ENCODE data around the gene ATG2A. TPM values are rescaled to one million over a fixed set of nuclear protein-coding genes. Genes with fewer than 3 reads are reported as not detected.

The ATG2A gene
- polyA plus RNA-seq, 3 donors = 2.6 to 24.9 (median 4.0) TPM

DNA sequence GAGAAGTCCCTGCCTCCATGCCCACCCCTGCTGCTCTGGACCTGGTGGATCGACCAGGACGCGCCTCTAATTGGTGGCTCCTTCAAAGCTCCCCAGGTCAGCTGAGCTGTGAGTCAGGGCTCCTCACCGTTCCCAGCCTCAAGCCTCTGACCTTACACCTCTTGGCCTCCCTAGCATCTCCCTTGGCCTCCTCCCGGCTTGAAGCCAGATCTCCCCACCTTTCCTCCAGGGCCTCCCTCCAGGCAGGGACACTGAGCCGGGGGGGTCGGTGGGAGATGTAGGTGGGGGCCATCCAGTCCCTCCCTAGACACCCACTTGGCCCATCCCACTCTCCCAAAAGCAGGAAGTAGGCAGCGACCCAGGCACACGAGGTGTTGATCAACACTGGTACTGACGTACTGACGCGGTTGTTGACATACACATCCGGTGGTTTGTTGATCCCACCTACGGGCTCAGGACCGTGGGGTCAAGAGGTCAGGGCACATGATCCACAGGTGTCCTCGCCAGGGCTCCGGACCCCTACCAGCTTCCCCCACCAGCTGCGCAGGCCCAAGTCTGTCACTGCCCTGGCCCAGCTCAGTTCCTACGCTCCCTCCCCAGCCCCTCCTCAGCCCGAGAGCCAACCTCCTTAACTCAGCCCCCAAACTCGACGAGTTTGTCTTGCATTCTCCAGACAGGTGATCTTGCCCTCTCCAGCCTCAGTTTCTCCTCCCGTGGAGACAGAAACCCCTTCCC, 802 bp downstream of the ATG2A start:
- H3K27ac ChIP-seq (ENCODE audit: low read depth in 1 of 2, low read length in 2 of 2) = peak overlapping the region; percentile 69 to 84
- peaks cover 24 to 26% of the 10 kb centered on the region in 2 donors for H3K4me1 ChIP-seq (ENCODE audit: control insufficient read depth in 1 of 2, insufficient read depth in 2 of 2, low read length in 2 of 2)
- peak overlapping the region; percentile 81 for H3K9ac ChIP-seq (ENCODE audit: insufficient read depth, low read length, poor library complexity, severe bottlenecking)
- no peaks in the 10 kb centered on the region for H3K9me3 ChIP-seq (replicated peaks in 1 of 2; ENCODE audit: control insufficient read depth in 1 of 2, insufficient read depth in 1 of 2, low read length in 2 of 2)
- Mint-ChIP-seq H3K27me3 (ENCODE audit: low read depth in 3 of 3) (peaks cover 0 to 2% (median 0%) of the 10 kb centered on the region in 3 donors), H3K4me1 (peaks cover 27% of the 10 kb centered on the region), H3K4me3 (peak overlapping the region; percentile 97 to 99), H3K9me3 (peaks cover 0 to 3% (median 0%) of the 10 kb centered on the region in 7 donors), H3K36me3 (peaks cover 27 to 30% of the 10 kb centered on the region in 2 donors), H3K27ac (peak overlapping the region; percentile 90 to 99 (median 97))
- intact Hi-C loops (cut with micrococcal nuclease) = loop anchor here (5.0 kb wide), 2 partner anchors 111 to 206 kb away; partner anchors contain the start of genes SNX15 (in 2 of the 2), FAU (in 1 of the 2) and MRPL49 (in 1 of the 2)
- WGBS (ENCODE audit: insufficient coverage) = 16% methylated on average over 19 of the region's 23 CpGs
- peaks cover 29 to 36% of the 10 kb centered on the region in 2 donors for H3K36me3 ChIP-seq (replicated peaks in 1 of 2; ENCODE audit: control insufficient read depth in 1 of 2, insufficient read depth in 2 of 2, low read length in 2 of 2)
- peaks cover 28% of the 10 kb centered on the region for H4K20me1 ChIP-seq (ENCODE audit: insufficient read depth, low read length)
- peaks cover 16% of the 10 kb centered on the region for H3K79me2 ChIP-seq (ENCODE audit: insufficient read depth, low read length)
- no peaks in the 10 kb centered on the region for H3K27me3 ChIP-seq (ENCODE audit: control insufficient read depth in 2 of 2, insufficient read depth in 2 of 2, low read length in 2 of 2)
- peak overlapping the region; percentile 93 for H3K4me2 ChIP-seq (replicated peaks; ENCODE audit: extremely low read depth, low read length, poor library complexity, severe bottlenecking)
- TF ChIP-seq, protein P1, sequence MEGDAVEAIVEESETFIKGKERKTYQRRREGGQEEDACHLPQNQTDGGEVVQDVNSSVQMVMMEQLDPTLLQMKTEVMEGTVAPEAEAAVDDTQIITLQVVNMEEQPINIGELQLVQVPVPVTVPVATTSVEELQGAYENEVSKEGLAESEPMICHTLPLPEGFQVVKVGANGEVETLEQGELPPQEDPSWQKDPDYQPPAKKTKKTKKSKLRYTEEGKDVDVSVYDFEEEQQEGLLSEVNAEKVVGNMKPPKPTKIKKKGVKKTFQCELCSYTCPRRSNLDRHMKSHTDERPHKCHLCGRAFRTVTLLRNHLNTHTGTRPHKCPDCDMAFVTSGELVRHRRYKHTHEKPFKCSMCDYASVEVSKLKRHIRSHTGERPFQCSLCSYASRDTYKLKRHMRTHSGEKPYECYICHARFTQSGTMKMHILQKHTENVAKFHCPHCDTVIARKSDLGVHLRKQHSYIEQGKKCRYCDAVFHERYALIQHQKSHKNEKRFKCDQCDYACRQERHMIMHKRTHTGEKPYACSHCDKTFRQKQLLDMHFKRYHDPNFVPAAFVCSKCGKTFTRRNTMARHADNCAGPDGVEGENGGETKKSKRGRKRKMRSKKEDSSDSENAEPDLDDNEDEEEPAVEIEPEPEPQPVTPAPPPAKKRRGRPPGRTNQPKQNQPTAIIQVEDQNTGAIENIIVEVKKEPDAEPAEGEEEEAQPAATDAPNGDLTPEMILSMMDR (IDR thresholded peaks at IDR 0.05) = no peak
- peak overlapping the region; percentile 76 to 94 (median 84) for H3K4me3 ChIP-seq (replicated peaks in 1 of 3; ENCODE audit: low read depth in 2 of 3, low read length in 3 of 3)
- H2AFZ ChIP-seq (ENCODE audit: insufficient read depth, low read depth, low read length, poor library complexity, severe bottlenecking) = peak overlapping the region; percentile 41
- peak; percentile 75 to 81 (median 77) for DNase-seq

DNA sequence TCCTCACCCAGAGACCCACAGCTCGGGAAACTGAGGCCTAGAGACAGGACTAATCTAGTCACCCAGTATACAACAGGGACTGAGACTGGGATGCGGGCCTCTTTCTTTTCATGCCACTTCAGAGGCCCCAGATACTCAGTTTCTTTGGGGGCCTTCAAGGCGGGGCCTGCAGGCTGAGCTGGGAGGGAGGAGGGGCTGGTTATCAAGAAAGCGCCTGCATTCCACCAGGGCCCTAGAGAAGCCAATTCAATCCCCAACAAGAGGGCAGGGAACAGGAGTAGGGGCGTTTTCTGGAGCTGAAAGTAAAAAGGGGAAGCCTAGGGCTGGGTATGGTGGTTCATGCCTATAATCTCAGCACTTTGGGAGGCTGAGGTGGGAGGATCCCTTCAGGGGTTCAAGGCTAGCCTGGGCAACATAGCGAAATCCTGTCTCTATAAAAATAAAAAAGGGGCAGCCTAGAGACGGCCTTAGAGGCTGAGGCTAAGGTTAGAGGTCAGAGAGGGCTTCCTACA, 1.6 kb downstream of the ATG2A start:
- Mint-ChIP-seq H3K9me3 (peaks cover 0 to 3% (median 0%) of the 10 kb centered on the region in 7 donors), H3K27me3 (ENCODE audit: low read depth in 3 of 3) (peaks cover 0 to 2% (median 0%) of the 10 kb centered on the region in 3 donors), H3K27ac (peak overlapping the region; percentile 90 to 99 (median 97)), H3K4me1 (peaks cover 27% of the 10 kb centered on the region), H3K36me3 (peaks cover 34 to 38% of the 10 kb centered on the region in 2 donors), H3K4me3 (peak overlapping the region; percentile 97 to 99)
- H4K20me1 ChIP-seq (ENCODE audit: insufficient read depth, low read length) = peaks cover 28% of the 10 kb centered on the region
- peaks cover 24 to 26% of the 10 kb centered on the region in 2 donors for H3K4me1 ChIP-seq (ENCODE audit: control insufficient read depth in 1 of 2, insufficient read depth in 2 of 2, low read length in 2 of 2)
- DNase-seq = no peak
- peak overlapping the region in 2 of 3 experiments; percentile 84 to 94 for H3K4me3 ChIP-seq (replicated peaks in 1 of 3; ENCODE audit: low read depth in 2 of 3, low read length in 3 of 3)
- H3K36me3 ChIP-seq (replicated peaks in 1 of 2; ENCODE audit: control insufficient read depth in 1 of 2, insufficient read depth in 2 of 2, low read length in 2 of 2) = peaks cover 37 to 43% of the 10 kb centered on the region in 2 donors
- no CpG with 5 or more reads among the region's 7 CpGs for WGBS (ENCODE audit: insufficient coverage)
- peak overlapping the region; percentile 69 to 84 for H3K27ac ChIP-seq (ENCODE audit: low read depth in 1 of 2, low read length in 2 of 2)
- H2AFZ ChIP-seq (ENCODE audit: insufficient read depth, low read depth, low read length, poor library complexity, severe bottlenecking) = no peak overlapping the region
- no peaks in the 10 kb centered on the region for H3K27me3 ChIP-seq (ENCODE audit: control insufficient read depth in 2 of 2, insufficient read depth in 2 of 2, low read length in 2 of 2)
- TF ChIP-seq, protein P1 (IDR thresholded peaks at IDR 0.05) = no peak
- peaks cover 16% of the 10 kb centered on the region for H3K79me2 ChIP-seq (ENCODE audit: insufficient read depth, low read length)
- no peaks in the 10 kb centered on the region for H3K9me3 ChIP-seq (replicated peaks in 1 of 2; ENCODE audit: control insufficient read depth in 1 of 2, insufficient read depth in 1 of 2, low read length in 2 of 2)
- H3K9ac ChIP-seq (ENCODE audit: insufficient read depth, low read length, poor library complexity, severe bottlenecking) = peak overlapping the region; percentile 81
- intact Hi-C loops (cut with micrococcal nuclease) = loop anchor here (5.0 kb wide), 2 partner anchors 112 to 207 kb away; partner anchors contain the start of genes SNX15 (in 2 of the 2), FAU (in 1 of the 2) and MRPL49 (in 1 of the 2)
- H3K4me2 ChIP-seq (replicated peaks; ENCODE audit: extremely low read depth, low read length, poor library complexity, severe bottlenecking) = peak overlapping the region; percentile 93
